Testis (tissue), 2 donors: ENCODE results near the gene CLEC20A.

Experiments
- CTCF ChIP-seq, 3 experiments: fragments of 450-650 bp in 2 of 3; fragments of 200-600 bp in 1 of 3; sonication (generic) in 1 of 3; IDR thresholded peaks; one replicate each; pipeline ENCODE4 v1.5.1; 2016 to 2019; ENCODE audit warnings: antibody characterized with exemption in 3 of 3, mild to moderate bottlenecking in 2 of 3, moderate library complexity in 1 of 3
- POLR2A ChIP-seq: fragments of 450-650 bp; IDR thresholded peaks from one replicate; pipeline ENCODE4 v1.6.1; 2017; ENCODE audit warnings: antibody characterized with exemption, mild to moderate bottlenecking, moderate library complexity

GRCh38 chr1:178520803-178521202, 24.0 kb upstream of the CLEC20A start:
- no peak for TF ChIP-seq POLR2A
- no peak for TF ChIP-seq CTCF (IDR thresholded peaks at IDR 0.05)
